ENCODE results near the gene KIF27.

KIF27 gene

DNA sequence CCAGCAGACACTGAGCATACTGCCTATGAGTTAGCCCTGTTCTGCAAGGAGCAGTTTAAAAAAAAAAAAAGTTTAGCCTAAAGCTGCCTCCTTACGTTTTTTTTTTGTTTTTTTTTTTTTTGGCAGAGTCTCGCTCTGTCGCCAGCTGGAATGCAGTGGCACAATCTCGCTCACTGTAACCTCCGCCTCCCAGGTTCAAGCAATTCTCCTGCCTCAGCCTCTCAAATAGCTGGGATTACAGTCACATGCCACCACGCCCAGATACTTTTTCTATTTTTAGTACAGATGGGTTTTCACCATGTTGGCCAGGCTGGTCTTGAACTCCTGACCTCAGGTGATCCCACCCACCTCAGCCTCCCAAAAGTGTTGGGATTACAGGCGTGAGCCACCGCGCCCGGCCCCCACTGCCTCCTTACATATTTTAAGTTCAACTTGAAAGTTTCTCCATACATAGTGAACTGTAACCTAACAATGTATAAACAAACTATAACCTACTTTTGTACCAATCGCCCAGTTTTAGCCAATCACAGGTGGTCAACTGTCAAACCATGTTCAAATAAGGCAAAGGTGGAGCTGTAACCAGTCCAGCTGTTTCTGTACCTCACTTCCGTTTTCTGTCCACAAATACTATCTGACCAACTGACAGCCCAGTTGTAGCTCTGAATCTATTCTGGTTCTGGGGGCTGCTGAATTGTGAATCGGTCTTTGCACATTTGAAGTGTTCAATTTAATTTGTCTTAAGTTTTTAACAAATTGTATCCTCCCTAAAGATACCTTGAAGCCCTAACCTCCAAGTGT lies 120.8 kb downstream of the KIF27 start:
- DNase-seq: no peak

DNA sequence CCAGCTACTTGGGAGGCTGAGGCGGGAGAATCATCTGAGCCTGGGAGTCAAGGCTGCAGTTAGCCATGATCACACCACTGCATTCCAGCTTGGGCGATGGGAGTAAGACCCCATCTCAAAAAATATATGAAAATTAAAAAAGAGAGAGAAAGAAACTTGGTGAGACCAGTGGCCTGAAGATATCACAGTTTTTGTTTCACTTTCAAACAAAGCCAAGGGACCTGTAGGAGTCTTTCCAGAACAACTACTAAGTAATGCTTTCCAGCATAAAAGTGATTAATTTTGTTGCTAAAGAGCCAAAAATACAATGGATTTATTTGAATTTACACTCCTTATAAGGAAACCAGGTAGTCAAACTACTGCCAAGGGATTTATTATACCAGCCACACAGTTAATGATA lies 127.2 kb downstream of the KIF27 start:
- DNase-seq: no peak

DNA sequence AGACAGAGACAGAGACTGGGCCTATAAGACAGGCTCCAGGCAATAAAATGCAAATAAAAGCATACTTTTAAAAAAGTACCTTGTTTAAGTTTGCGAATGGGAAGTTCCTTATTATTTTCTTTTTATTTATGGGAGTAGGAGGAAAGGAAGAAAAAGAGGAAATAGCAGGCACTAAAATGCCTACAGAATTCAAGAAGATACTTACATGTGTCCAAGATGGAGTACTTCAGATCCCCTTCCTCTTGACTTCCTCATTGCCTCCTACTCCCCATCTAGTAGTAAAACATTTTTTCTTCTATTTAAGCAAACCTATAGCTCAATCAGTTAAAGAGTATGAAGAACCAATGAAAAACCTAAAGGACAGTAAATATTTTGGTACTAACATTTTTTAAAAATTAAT lies 128.5 kb downstream of the KIF27 start:
- DNase-seq: no peak
